ENCODE results near the gene MYO1C. TPM values are rescaled to one million over a fixed set of nuclear protein-coding genes. Genes with fewer than 3 reads are reported as not detected.

The MYO1C gene
- total and polyA plus RNA-seq, 9 of the 15 experiments (the other 6 are each of a cell fraction or from before 2014, with no cell fraction given), result 0.46 to 32.5 (median 11.6) TPM

GRCh38 chr17:1431631-1432104 is 60.8 kb downstream of the MYO1C start:
- CTCF ChIA-PET (ENCODE audit: low intra/inter-chr PET ratio), result no interaction called here
- H3K9ac ChIP-seq (ENCODE audit: insufficient read depth in 1 of 2, low read depth in 2 of 2, low read length in 2 of 2), result no peak overlapping the region
- in situ Hi-C loops (cut with MboI), result no loop called here
- POLR2A ChIA-PET, result no interaction called here
- H4K20me1 ChIP-seq (replicated peaks; ENCODE audit: control insufficient read depth, insufficient read depth, low read length), result no peaks in the 10 kb centered on the region
- peaks cover 57% of the 10 kb centered on the region for H3K36me3 ChIP-seq (ENCODE audit: control insufficient read depth, insufficient read depth, low read length)
- TF ChIP-seq ZNF655 (CRISPR knock-in tag; IDR thresholded peaks at IDR 0.05) (no peak), ZNF175 (CRISPR knock-in tag; IDR thresholded peaks at IDR 0.05; ENCODE audit: low read depth) (no peak), ZNF143 (CRISPR knock-in tag; IDR thresholded peaks at IDR 0.05) (no peak), HMBOX1 (IDR thresholded peaks at IDR 0.05) (no peak), TGIF2 (CRISPR knock-in tag; IDR thresholded peaks at IDR 0.05) (no peak), MNT (conservative IDR thresholded peaks at IDR 0.05) (no peak), GTF2F1 (IDR thresholded peaks at IDR 0.05; ENCODE audit: low read depth, low read length) (no peak), NONO (IDR thresholded peaks at IDR 0.05; ENCODE audit: low read depth in 2 of 2, low read length in 1 of 2) (no peak), ZNF347 (CRISPR knock-in tag; IDR thresholded peaks at IDR 0.05; ENCODE audit: low read depth) (no peak), ARHGAP35 (IDR thresholded peaks at IDR 0.05; ENCODE audit: partially characterized antibody) (no peak), ILK (tag; IDR thresholded peaks at IDR 0.05; ENCODE audit: borderline replicate concordance, low read depth) (no peak), DNMT1 (IDR thresholded peaks at IDR 0.05) (no peak), GATAD2B (IDR thresholded peaks at IDR 0.05; ENCODE audit: borderline replicate concordance) (no peak), BRCA1 (IDR thresholded peaks at IDR 0.05) (no peak), BRCA1 (CRISPR knock-in tag; IDR thresholded peaks at IDR 0.05) (no peak), TFAM (CRISPR knock-in tag; conservative IDR thresholded peaks at IDR 0.05) (no peak), ARNT (IDR thresholded peaks at IDR 0.05) (no peak), ELF2 (CRISPR knock-in tag; IDR thresholded peaks at IDR 0.05) (no peak), HDAC2 (IDR thresholded peaks at IDR 0.05) (no peak)
- no peaks in the 10 kb centered on the region for H3K27me3 ChIP-seq (ENCODE audit: control insufficient read depth in 2 of 2, insufficient read depth in 2 of 2, low read length in 2 of 2)
- H3K4me3 ChIP-seq, result no peak overlapping the region
- intact Hi-C loops (cut with micrococcal nuclease), result no loop called here
- no peak overlapping the region for H3K4me2 ChIP-seq (ENCODE audit: insufficient read depth, low read length)
- no peaks in the 10 kb centered on the region for H3K9me3 ChIP-seq (replicated peaks; ENCODE audit: control insufficient read depth, insufficient read depth, low read depth, low read length)
- H3K4me1 ChIP-seq (replicated peaks in 1 of 2; ENCODE audit: control insufficient read depth in 2 of 2, insufficient read depth in 2 of 2, low read length in 2 of 2), result no peaks in the 10 kb centered on the region; a peak in 1 of 5 replicates
- no peaks in the 10 kb centered on the region for H3K9me1 ChIP-seq (ENCODE audit: control insufficient read depth, insufficient read depth, low read length)
- DNase-seq (ENCODE audit: extremely low read depth in 1 of 4, low spot score in 3 of 4), result no peak
- FAIRE-seq, result no peak
- 91% methylated on average over 2 of the region's 2 CpGs for WGBS (ENCODE audit: insufficient coverage, low coverage, missing lambda C conversion rate)
- BruUV-seq (replicated peaks), result no TSS peak
- ATAC-seq, result no peak
- H3K27ac ChIP-seq (ENCODE audit: extremely low read depth, low read depth, low read length), result no peak overlapping the region
- peaks cover 48% of the 10 kb centered on the region for H3K79me2 ChIP-seq (ENCODE audit: control insufficient read depth, insufficient read depth, low read length)
- no peak overlapping the region for H2AFZ ChIP-seq (ENCODE audit: low read depth, low read length)
